ENCODE results near the gene ARNT2.

The ARNT2 gene

DNA sequence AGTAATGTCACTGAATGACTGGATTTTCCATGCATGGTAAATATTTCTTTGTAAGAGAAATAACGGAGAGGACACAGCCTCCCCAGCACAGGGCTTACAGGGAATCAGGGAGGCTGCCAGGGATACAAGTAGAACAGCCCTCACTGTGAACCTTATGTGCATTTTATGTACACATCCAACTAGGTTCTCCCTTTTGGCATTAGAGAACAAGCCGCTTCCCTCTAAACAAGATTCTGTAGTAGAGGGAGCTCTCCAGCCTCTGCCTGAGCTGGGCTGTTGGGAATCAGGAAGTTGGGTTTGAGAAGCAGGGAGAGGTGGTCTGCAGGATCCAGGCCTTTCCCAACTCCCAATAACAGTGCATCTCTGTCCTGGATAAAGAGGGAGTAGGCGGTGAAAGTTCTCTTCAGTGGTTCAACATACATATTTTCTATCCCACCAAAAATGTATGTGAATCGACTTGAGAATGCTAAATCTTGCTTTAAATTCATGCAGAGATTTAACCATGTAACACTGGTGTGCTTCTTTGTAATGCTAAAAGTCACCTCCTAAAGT, 83.7 kb downstream of the ARNT2 start:
- no peak overlapping the region for H3K9ac ChIP-seq
- H3K27me3 ChIP-seq (ENCODE audit: insufficient read depth, low read depth) = no peaks in the 10 kb centered on the region
- H3K36me3 ChIP-seq (ENCODE audit: insufficient read depth) = no peaks in the 10 kb centered on the region
- H3K79me2 ChIP-seq (ENCODE audit: insufficient read depth, low read depth) = no peaks in the 10 kb centered on the region
- no peaks in the 10 kb centered on the region for H4K20me1 ChIP-seq (ENCODE audit: insufficient read depth)
- H3K27ac ChIP-seq = no peak overlapping the region
- no peak overlapping the region for H3K4me2 ChIP-seq
- no peak for TF ChIP-seq CTCF (conservative IDR thresholded peaks at IDR 0.05; ENCODE audit: low read depth, low read length)
- no peak overlapping the region for H2AFZ ChIP-seq (ENCODE audit: low read depth)
- H3K4me1 ChIP-seq (ENCODE audit: low read depth, poor library complexity, severe bottlenecking) = no peaks in the 10 kb centered on the region
- no peak overlapping the region for H3K4me3 ChIP-seq (IDR thresholded peaks at IDR 0.05; ENCODE audit: insufficient read depth, low read depth, low read length)

GRCh38 chr15:80489030-80489594, 84.9 kb downstream of the ARNT2 start:
- Histone ChIP-seq H3K4me1 (ENCODE audit: low read depth, poor library complexity, severe bottlenecking) (no peaks in the 10 kb centered on the region), H3K4me3 (IDR thresholded peaks at IDR 0.05; ENCODE audit: insufficient read depth, low read depth, low read length) (no peak overlapping the region), H3K36me3 (ENCODE audit: insufficient read depth) (no peaks in the 10 kb centered on the region), H2AFZ (ENCODE audit: low read depth) (no peak overlapping the region), H3K9ac (no peak overlapping the region), H3K4me2 (no peak overlapping the region), H3K27ac (no peak overlapping the region), H3K79me2 (ENCODE audit: insufficient read depth, low read depth) (no peaks in the 10 kb centered on the region), H4K20me1 (ENCODE audit: insufficient read depth) (no peaks in the 10 kb centered on the region), H3K27me3 (ENCODE audit: insufficient read depth, low read depth) (no peaks in the 10 kb centered on the region)
- TF ChIP-seq CTCF (conservative IDR thresholded peaks at IDR 0.05; ENCODE audit: low read depth, low read length) = no peak

DNA sequence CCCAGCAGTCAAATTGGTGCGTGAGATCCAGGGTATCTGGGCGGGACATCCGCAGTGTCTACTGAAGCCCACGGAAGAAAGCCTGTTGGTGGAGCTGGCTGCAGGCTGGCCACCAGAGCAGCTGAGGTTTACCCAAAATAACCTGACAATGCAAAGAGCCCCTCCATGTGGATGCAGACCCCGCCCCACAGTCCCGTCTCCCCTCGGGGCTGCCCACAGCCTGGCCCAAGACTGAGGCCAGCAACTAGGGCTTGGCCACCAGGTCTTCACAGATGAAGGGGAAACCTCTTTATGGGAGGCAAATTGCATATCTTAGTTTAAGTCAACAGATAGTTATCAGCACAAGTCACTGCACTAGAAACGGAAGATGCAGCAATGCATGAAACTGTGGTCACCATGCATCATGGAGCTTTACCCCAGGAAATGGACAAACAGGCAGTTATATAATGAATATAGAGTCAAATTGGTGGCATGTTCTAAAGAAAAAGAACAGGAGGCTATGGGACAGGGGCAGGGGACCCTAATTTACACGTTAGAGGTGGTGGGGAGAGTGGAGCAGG, 86.3 kb downstream of the ARNT2 start:
- Histone ChIP-seq H3K36me3 (ENCODE audit: insufficient read depth) (no peaks in the 10 kb centered on the region), H3K9ac (no peak overlapping the region), H3K79me2 (ENCODE audit: insufficient read depth, low read depth) (no peaks in the 10 kb centered on the region), H3K4me2 (no peak overlapping the region), H3K27ac (no peak overlapping the region), H4K20me1 (ENCODE audit: insufficient read depth) (no peaks in the 10 kb centered on the region), H3K27me3 (ENCODE audit: insufficient read depth, low read depth) (no peaks in the 10 kb centered on the region), H3K4me3 (IDR thresholded peaks at IDR 0.05; ENCODE audit: insufficient read depth, low read depth, low read length) (no peak overlapping the region), H2AFZ (ENCODE audit: low read depth) (no peak overlapping the region), H3K4me1 (ENCODE audit: low read depth, poor library complexity, severe bottlenecking) (no peaks in the 10 kb centered on the region)
- no peak for TF ChIP-seq CTCF (conservative IDR thresholded peaks at IDR 0.05; ENCODE audit: low read depth, low read length)

GRCh38 chr15:80491163-80491847, 87.1 kb downstream of the ARNT2 start:
- no peak for TF ChIP-seq CTCF (conservative IDR thresholded peaks at IDR 0.05; ENCODE audit: low read depth, low read length)
- H3K4me2 ChIP-seq = no peak overlapping the region
- H3K9ac ChIP-seq = no peak overlapping the region
- H2AFZ ChIP-seq (ENCODE audit: low read depth) = no peak overlapping the region
- H3K79me2 ChIP-seq (ENCODE audit: insufficient read depth, low read depth) = no peaks in the 10 kb centered on the region
- H3K4me3 ChIP-seq (IDR thresholded peaks at IDR 0.05; ENCODE audit: insufficient read depth, low read depth, low read length) = no peak overlapping the region
- H3K27me3 ChIP-seq (ENCODE audit: insufficient read depth, low read depth) = no peaks in the 10 kb centered on the region
- no peak overlapping the region for H3K27ac ChIP-seq
- H3K36me3 ChIP-seq (ENCODE audit: insufficient read depth) = no peaks in the 10 kb centered on the region
- no peaks in the 10 kb centered on the region for H4K20me1 ChIP-seq (ENCODE audit: insufficient read depth)
- no peaks in the 10 kb centered on the region for H3K4me1 ChIP-seq (ENCODE audit: low read depth, poor library complexity, severe bottlenecking)

Data from KMS-11 (cell line).